Lung microvascular endothelial cell (primary cell): ENCODE results near the gene SMC1B. TPM values are rescaled to one million over a fixed set of nuclear protein-coding genes. Genes with fewer than 3 reads are reported as not detected.
"Not testable (repeated sequence)": the region's sequence is repeated elsewhere in the genome, so short reads cannot be mapped to it uniquely, and the experiment has no call there.

ENCODE experiments used
- DNase-seq, 2 donors: peaks; one replicate each; pipeline versions ENCODE4 v3.0.0 to v3.0.0-alpha.2; 2010; ENCODE audit warnings: low read depth in 2 of 2
- total RNA-seq: library from RNA; depleted of rRNA; stranded (reverse); fragments of >200 nt; gene quantifications from 2 replicates; pipeline ENCODE4 v1.2.1, GENCODE V29; 2014

The SMC1B gene
- total RNA-seq, 1 donor from 2014 or later, result not detected

DNA sequence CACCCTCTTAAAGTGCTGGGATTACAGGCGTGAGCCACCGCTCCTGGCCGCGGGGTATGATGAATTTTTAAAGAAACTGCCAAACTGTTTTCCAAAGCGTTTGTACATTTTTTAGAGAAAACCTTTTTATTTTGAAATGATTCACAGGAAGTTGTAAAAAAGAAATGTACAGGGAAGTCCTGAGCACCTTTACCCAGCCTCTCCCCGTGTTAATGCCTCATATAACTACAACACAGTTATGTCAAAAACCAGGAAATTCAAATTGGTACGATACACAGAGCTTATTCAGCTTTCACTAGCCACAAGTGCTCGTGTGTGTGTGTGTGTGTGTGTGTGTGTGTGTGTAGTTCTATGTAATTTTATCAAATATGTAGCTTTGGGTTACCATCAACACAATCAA is 110.6 kb downstream of the SMC1B start:
- DNase-seq, result no peak

DNA sequence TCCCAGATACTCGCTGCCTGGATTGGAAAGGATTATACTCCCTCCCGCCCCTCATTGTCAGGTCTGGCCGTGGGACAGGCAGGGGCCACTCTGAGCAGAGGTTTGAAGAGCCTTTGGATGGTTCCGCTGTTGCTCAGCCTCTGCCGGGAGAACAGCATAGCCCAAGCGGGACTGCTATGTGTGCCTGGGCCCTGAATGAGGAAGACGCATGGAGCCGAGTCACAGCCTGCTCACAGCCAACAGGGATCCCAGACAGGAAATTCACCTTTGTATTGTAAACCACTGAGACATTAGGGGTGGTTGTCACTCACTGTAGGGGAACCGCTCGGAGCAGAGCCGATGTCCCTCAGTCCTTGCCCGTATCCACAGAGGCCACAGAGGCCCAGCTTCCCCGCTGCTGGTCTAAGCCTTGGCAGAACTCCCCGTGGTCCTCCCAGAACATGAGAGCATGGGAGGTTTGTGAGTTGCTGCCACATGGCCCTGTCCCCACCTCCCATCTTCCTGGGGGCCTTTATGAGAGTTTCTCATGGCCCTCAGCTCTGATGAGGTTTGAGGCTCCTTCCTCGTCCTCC is 114.4 kb downstream of the SMC1B start:
- DNase-seq, result no peak

DNA sequence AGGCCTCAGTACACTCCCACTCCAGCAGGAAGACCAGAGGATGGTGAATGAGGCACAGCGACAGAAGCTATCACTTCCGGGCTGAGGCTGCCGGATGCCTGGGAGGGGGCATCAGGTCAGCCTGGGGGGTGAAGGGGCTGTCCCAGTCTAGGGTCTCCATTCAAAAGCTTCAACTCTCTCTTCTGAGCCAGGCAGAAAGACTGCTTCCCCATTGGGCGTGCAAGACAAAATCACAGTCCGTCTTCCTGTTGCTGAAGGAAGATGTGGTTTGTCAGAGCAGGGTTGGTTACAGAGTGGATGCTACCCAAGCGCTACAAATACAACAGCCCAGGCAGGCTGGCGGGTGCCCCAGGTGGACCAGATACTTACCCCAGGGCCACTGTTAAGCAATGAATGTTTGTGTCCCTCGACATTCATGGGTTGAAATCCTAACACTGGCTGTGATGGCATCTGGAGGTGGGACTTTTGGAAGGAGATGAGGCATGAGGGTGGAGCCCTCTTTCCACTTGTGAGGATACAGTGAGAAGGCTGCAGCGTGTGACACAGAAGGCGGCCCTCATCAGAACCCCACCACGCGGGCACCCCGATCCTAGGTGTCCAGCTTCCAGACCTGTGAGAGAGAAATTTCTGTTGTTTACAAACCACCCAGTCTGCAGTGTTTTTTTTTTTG is 116.6 kb downstream of the SMC1B start:
- no peak for DNase-seq

DNA sequence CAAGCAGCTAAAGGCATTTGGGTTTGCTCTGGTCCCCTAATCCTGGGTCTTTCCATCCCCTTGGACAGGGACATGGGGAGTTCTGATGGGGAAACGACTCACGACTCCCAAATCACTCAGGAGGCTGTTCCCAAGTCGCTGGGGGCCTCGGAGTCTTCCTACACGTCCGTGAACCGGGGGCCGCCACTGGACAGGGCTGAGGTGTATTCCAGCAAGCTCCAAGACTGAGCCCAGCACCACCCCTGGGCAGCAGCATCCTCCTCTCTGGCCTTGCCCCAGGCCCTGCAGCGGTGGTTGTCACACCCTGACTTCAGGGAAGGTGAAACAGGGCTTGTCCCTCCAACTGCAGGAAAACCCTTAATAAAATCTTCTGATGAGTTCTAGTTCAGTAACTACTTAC is 117.9 kb downstream of the SMC1B start:
- DNase-seq, result no peak

DNA sequence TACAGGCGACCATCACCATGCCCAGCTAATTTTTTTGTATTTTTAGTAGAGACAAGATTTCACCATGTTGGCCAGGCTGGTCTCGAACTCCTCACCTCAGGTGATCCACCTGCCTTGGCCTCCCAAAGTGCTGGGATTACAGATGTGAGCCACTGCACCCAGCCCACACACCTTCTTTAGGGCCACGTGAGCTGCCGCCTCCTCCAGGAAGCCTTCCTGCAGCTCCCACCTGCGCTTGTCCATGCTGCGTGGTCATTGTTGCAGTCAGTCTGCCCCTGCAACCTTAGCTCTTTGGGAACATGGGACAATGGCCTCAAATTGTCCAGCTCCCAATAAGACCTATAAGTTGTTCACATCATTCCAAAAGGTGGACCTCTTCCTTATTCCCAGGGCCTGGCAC is 118.4 kb downstream of the SMC1B start:
- DNase-seq, result not testable (repeated sequence)

Other genes with a start within 250 kb of the SMC1B start
- gene NUP50, start 249.7 kb downstream of the SMC1B start, total RNA-seq, result 35.1 and 41.5 TPM in 2 replicates
- gene KIAA0930, start 172.7 kb downstream of the SMC1B start, total RNA-seq, result 22.7 and 40.1 TPM in 2 replicates
- gene UPK3A, start 128.7 kb downstream of the SMC1B start, total RNA-seq, result not detected in 2 replicates
- 9.2 and 21.0 TPM in 2 replicates for gene FAM118A, start 103.7 kb downstream of the SMC1B start, total RNA-seq
- gene RIBC2, start 94 bp upstream of the SMC1B start, total RNA-seq, result 0.20 and 0.22 TPM in 2 replicates
- 0.22 and 0.40 TPM in 2 replicates for gene FBLN1, start 89.3 kb upstream of the SMC1B start, total RNA-seq